Activated T-cell treated with anti-CD3 and anti-CD28 coated beads, Interleukin-2, amount 50 U/mL, for 4 hours (primary cell): Measurements from ENCODE around the gene ELOVL2. TPM values are rescaled to one million over a fixed set of nuclear protein-coding genes. Genes with fewer than 3 reads are reported as not detected.
"Not testable (repeated sequence)": the region's sequence is repeated elsewhere in the genome, so short reads cannot be mapped to it uniquely, and the experiment has no call there.

Source experiments
- ATAC-seq, 2 donors: fragments of 200-7000 bp; cut with Tn5 transposase; one replicate each; pipeline ENCODE4 v1.10.0; 2021
- DNase-seq: peaks from one replicate; pipeline ENCODE4 v3.0.0-alpha.2; 2020
- H3K27me3 Mint-ChIP-seq: one replicate; pipeline ENCODE4 v1.8.0; 2021; ENCODE audit warnings: low read depth, mixed read lengths
- H3K36me3 Mint-ChIP-seq: one replicate; pipeline ENCODE4 v1.8.0; 2022; ENCODE audit warnings: mixed read lengths; ENCODE audit not compliant: insufficient read depth
- H3K4me1 Mint-ChIP-seq: one replicate; pipeline ENCODE4 v1.8.0; 2021; ENCODE audit warnings: low read depth, mixed read lengths
- H3K4me3 Mint-ChIP-seq: one replicate; pipeline ENCODE4 v1.8.0; 2021; ENCODE audit warnings: mild to moderate bottlenecking, moderate library complexity, mixed read lengths
- H3K9me3 Mint-ChIP-seq: one replicate; pipeline ENCODE4 v1.8.0; 2021; ENCODE audit warnings: mixed read lengths
- total RNA-seq, 3 donors: library from RNA; stranded (reverse); gene quantifications; one replicate each; pipeline ENCODE4 v1.2.1, GENCODE V29; 2021

ELOVL2 gene
- not detected for total RNA-seq

GRCh38 chr6:11043961-11044711, at the start of gene ELOVL2:
TSS of gene ELOVL2 (minus strand) at chr6:11044305. CDS start at chr6:11044230, 75 bp downstream.
- no peaks in the 10 kb centered on the region for H3K9me3 Mint-ChIP-seq
- ATAC-seq (peak; percentile 60 to 68), DNase-seq (no peak)
- peaks cover 58% of the 10 kb centered on the region for H3K27me3 Mint-ChIP-seq
- H3K4me3 Mint-ChIP-seq: peak within 1 kb of the TSS; percentile 63
- H3K36me3 Mint-ChIP-seq: no peaks in the 10 kb centered on the region
- H3K4me1 Mint-ChIP-seq: peaks cover 8% of the 10 kb centered on the region

GRCh38 chr6:11093376-11093625, 49.2 kb upstream of the ELOVL2 start:
- ATAC-seq: peak; percentile 6 to 7
- Mint-ChIP-seq H3K4me3 (peak overlapping the region; percentile 94), H3K9me3 (no peaks in the 10 kb centered on the region), H3K27me3 (peaks cover 1% of the 10 kb centered on the region), H3K36me3 (no peaks in the 10 kb centered on the region), H3K4me1 (peaks cover 27% of the 10 kb centered on the region)
- DNase-seq: no peak

GRCh38 chr6:11092668-11093375, 48.7 kb upstream of the ELOVL2 start:
- peaks cover 6% of the 10 kb centered on the region for H3K27me3 Mint-ChIP-seq
- H3K9me3 Mint-ChIP-seq: no peaks in the 10 kb centered on the region
- no peak for DNase-seq
- ATAC-seq: peak; percentile 5 to 11
- peaks cover 27% of the 10 kb centered on the region for H3K4me1 Mint-ChIP-seq
- no peaks in the 10 kb centered on the region for H3K36me3 Mint-ChIP-seq
- H3K4me3 Mint-ChIP-seq: peak overlapping the region; percentile 94

GRCh38 chr6:11091141-11091540, 47.0 kb upstream of the ELOVL2 start:
- H3K27me3 Mint-ChIP-seq, H3K36me3 Mint-ChIP-seq, H3K4me3 Mint-ChIP-seq, ATAC-seq, DNase-seq, H3K9me3 Mint-ChIP-seq: not testable (repeated sequence)
- H3K4me1 Mint-ChIP-seq: peaks cover 22% of the 10 kb centered on the region

GRCh38 chr6:11089695-11090094, 45.6 kb upstream of the ELOVL2 start:
- peaks cover 9% of the 10 kb centered on the region for H3K4me1 Mint-ChIP-seq

GRCh38 chr6:11087141-11087812, 43.2 kb upstream of the ELOVL2 start:
- not testable (repeated sequence) for H3K4me3 Mint-ChIP-seq, DNase-seq, H3K9me3 Mint-ChIP-seq, H3K36me3 Mint-ChIP-seq, H3K4me1 Mint-ChIP-seq, ATAC-seq, H3K27me3 Mint-ChIP-seq

More at GRCh38 chr6:11089695-11090094, 45.6 kb upstream of the ELOVL2 start:
- Mint-ChIP-seq H3K9me3 (no peaks in the 10 kb centered on the region), H3K27me3 (peaks cover 6% of the 10 kb centered on the region), H3K4me3 (no peak overlapping the region), H3K36me3 (no peaks in the 10 kb centered on the region)
- DNase-seq (no peak), ATAC-seq (no peak)

- no peak overlapping the region for H3K4me3 Mint-ChIP-seq
- H3K27me3 Mint-ChIP-seq: peaks cover 9% of the 10 kb centered on the region
- DNase-seq: no peak
- no peak for ATAC-seq
- no peaks in the 10 kb centered on the region for H3K36me3 Mint-ChIP-seq
- H3K4me1 Mint-ChIP-seq: no peaks in the 10 kb centered on the region
- H3K9me3 Mint-ChIP-seq: no peaks in the 10 kb centered on the region
These were observed 41.8 kb upstream of the ELOVL2 start for GRCh38 chr6:11085758-11086435.

- ATAC-seq: no peak
- Mint-ChIP-seq H3K36me3 (no peaks in the 10 kb centered on the region), H3K4me3 (no peak overlapping the region)
These were observed 39.9 kb upstream of the ELOVL2 start for GRCh38 chr6:11083956-11084355.

GRCh38 chr6:11083491-11083890, 39.4 kb upstream of the ELOVL2 start:
- Mint-ChIP-seq H3K4me1 (no peaks in the 10 kb centered on the region), H3K4me3 (no peak overlapping the region), H3K27me3 (peaks cover 11% of the 10 kb centered on the region), H3K9me3 (no peaks in the 10 kb centered on the region), H3K36me3 (no peaks in the 10 kb centered on the region)
- ATAC-seq (no peak), DNase-seq (no peak)

More at GRCh38 chr6:11083956-11084355, 39.9 kb upstream of the ELOVL2 start:
- peaks cover 11% of the 10 kb centered on the region for H3K27me3 Mint-ChIP-seq
- H3K9me3 Mint-ChIP-seq: no peaks in the 10 kb centered on the region
- no peak for DNase-seq
- H3K4me1 Mint-ChIP-seq: no peaks in the 10 kb centered on the region

GRCh38 chr6:11080296-11080695, 36.2 kb upstream of the ELOVL2 start:
- Mint-ChIP-seq H3K36me3 (no peaks in the 10 kb centered on the region), H3K4me1 (no peaks in the 10 kb centered on the region), H3K4me3 (no peak overlapping the region), H3K9me3 (no peaks in the 10 kb centered on the region), H3K27me3 (peaks cover 5% of the 10 kb centered on the region)
- DNase-seq (no peak), ATAC-seq (no peak)

GRCh38 chr6:11078266-11078665, 34.2 kb upstream of the ELOVL2 start:
- Mint-ChIP-seq H3K4me3 (no peak overlapping the region), H3K4me1 (no peaks in the 10 kb centered on the region), H3K27me3 (peaks cover 2% of the 10 kb centered on the region), H3K36me3 (no peaks in the 10 kb centered on the region), H3K9me3 (no peaks in the 10 kb centered on the region)
- DNase-seq (no peak), ATAC-seq (no peak)

- Mint-ChIP-seq H3K9me3 (no peaks in the 10 kb centered on the region), H3K36me3 (no peaks in the 10 kb centered on the region), H3K4me3 (no peak overlapping the region), H3K27me3 (peaks cover 2% of the 10 kb centered on the region), H3K4me1 (no peaks in the 10 kb centered on the region)
- no peak for ATAC-seq
- DNase-seq: no peak
These were observed 32.4 kb upstream of the ELOVL2 start for GRCh38 chr6:11076540-11076939.

- no peaks in the 10 kb centered on the region for H3K4me1 Mint-ChIP-seq
- H3K27me3 Mint-ChIP-seq: no peaks in the 10 kb centered on the region
- H3K9me3 Mint-ChIP-seq: no peaks in the 10 kb centered on the region
- DNase-seq: no peak
- no peak for ATAC-seq
- H3K36me3 Mint-ChIP-seq: no peaks in the 10 kb centered on the region
- no peak overlapping the region for H3K4me3 Mint-ChIP-seq
These were observed 28.0 kb upstream of the ELOVL2 start for GRCh38 chr6:11072101-11072500.

- DNase-seq (no peak), ATAC-seq (no peak)
- H3K36me3 Mint-ChIP-seq: no peaks in the 10 kb centered on the region
- H3K9me3 Mint-ChIP-seq: no peaks in the 10 kb centered on the region
- no peaks in the 10 kb centered on the region for H3K27me3 Mint-ChIP-seq
- H3K4me1 Mint-ChIP-seq: no peaks in the 10 kb centered on the region
- no peak overlapping the region for H3K4me3 Mint-ChIP-seq
These were observed 25.7 kb upstream of the ELOVL2 start for GRCh38 chr6:11069760-11070159.
